GM12878 (cell line): ENCODE measurements around the gene MAPK13. TPM values are rescaled to one million over a fixed set of nuclear protein-coding genes. Genes with fewer than 3 reads are reported as not detected.

ENCODE experiments used
- ATAC-seq: fragments of 200-7000 bp; cut with Tn5 transposase; 3 replicates; pipeline ENCODE4 v1.9.1; 2020; ENCODE audit warnings: mild to moderate bottlenecking, moderate library complexity
- BruUV-seq: library from RNA; stranded (reverse); fragments of 400-500 nt; replicated peaks from 2 replicates; lab custom pipeline; 2021; lab: Mats Ljungman, UMichigan
- CTCF ChIA-PET: fragments of 300-600 bp; sonication (Branson Sonifier 250); formaldehyde crosslinking; extraction: SDS; loops from one replicate; lab custom pipeline; 2021; ENCODE audit warnings: inconsistent platforms; lab: Yijun Ruan, JAX
- POLR2A ChIA-PET: fragments of 350-600 bp; formaldehyde crosslinking; extraction: SDS; loops from one replicate; lab custom pipeline; 2021; ENCODE audit warnings: inconsistent platforms; lab: Charles Lee
- RAD21 ChIA-PET: fragments of 300-600 bp; sonication (Branson Sonifier 250); formaldehyde crosslinking; loops from one replicate; lab custom pipeline; 2023; ENCODE audit warnings: antibody characterized with exemption; ENCODE audit not compliant: unreplicated experiment; lab: Charles Lee
- SMC1A ChIA-PET: fragments of 300-600 bp; sonication (Branson Sonifier 250); formaldehyde crosslinking; loops from one replicate; lab custom pipeline; 2023; ENCODE audit not compliant: unreplicated experiment, uncharacterized antibody; lab: Charles Lee
- DNase-seq: peaks from one replicate; pipeline ENCODE4 v3.0.0-alpha.2; 2011; ENCODE audit warnings: low read depth, low spot score
- FAIRE-seq: peaks from 3 replicates; lab custom pipeline; 2011; peaks lifted over from hg19 to GRCh38; lab: Jason Lieb, UNC
- H2AFZ ChIP-seq: 2 replicates; pipeline ENCODE4 v1.6.0; 2011; ENCODE audit warnings: low read depth, low read length, control low read depth; ENCODE audit not compliant: control insufficient read depth
- H3K27ac ChIP-seq: 2 replicates; pipeline ENCODE4 v1.5.1; 2011; ENCODE audit warnings: control low read depth; ENCODE audit not compliant: control insufficient read depth, insufficient read depth
- H3K27me3 ChIP-seq, 2 experiments: replicated peaks in 1 of 2; 2 replicates each; pipeline versions ENCODE4 v1.6.0 to v1.6.1; 2011; ENCODE audit warnings: low read length in 1 of 2; ENCODE audit not compliant: control insufficient read depth in 2 of 2, insufficient read depth in 2 of 2
- H3K36me3 ChIP-seq, 2 experiments: 2 replicates each; pipeline ENCODE4 v1.5.1; 2011; ENCODE audit warnings: low read length in 1 of 2; ENCODE audit not compliant: control insufficient read depth in 2 of 2, insufficient read depth in 2 of 2
- H3K4me1 ChIP-seq: 2 replicates; pipeline ENCODE4 v1.6.1; 2011; ENCODE audit warnings: mild to moderate bottlenecking, low read length, moderate library complexity, mixed read lengths; ENCODE audit not compliant: control insufficient read depth, insufficient read depth
- H3K4me2 ChIP-seq: 2 replicates; pipeline ENCODE4 v1.6.0; 2011; ENCODE audit warnings: control low read depth; ENCODE audit not compliant: control insufficient read depth, insufficient read depth
- H3K4me3 ChIP-seq: fragments of 200-600 bp; sonication (generic); 2 replicates; pipeline ENCODE4 v1.5.1; 2016
- H3K79me2 ChIP-seq: 2 replicates; pipeline ENCODE4 v1.6.0; 2011; ENCODE audit warnings: low read length; ENCODE audit not compliant: control insufficient read depth, insufficient read depth
- H3K9ac ChIP-seq: 2 replicates; pipeline ENCODE4 v1.8.0; 2011; ENCODE audit warnings: low read length, control low read depth, mixed read lengths; ENCODE audit not compliant: control insufficient read depth, insufficient read depth
- H3K9me3 ChIP-seq: replicated peaks from 3 replicates; pipeline ENCODE4 v1.5.1; 2011; ENCODE audit warnings: mild to moderate bottlenecking, low read length; ENCODE audit not compliant: control insufficient read depth, insufficient read depth
- H4K20me1 ChIP-seq: 2 replicates; pipeline ENCODE4 v1.6.0; 2011; ENCODE audit not compliant: control insufficient read depth, insufficient read depth
- CEBPB ChIP-seq, 2 experiments: fragments of 150-350 bp in 1 of 2; IDR thresholded peaks; 2 replicates each; pipeline ENCODE4 v1.6.1; 2012 to 2014; ENCODE audit warnings: low read depth in 2 of 2, low read length in 2 of 2, borderline replicate concordance in 1 of 2, inconsistent platforms in 1 of 2
- CHD4 ChIP-seq: fragments of 200-600 bp; sonication (generic); IDR thresholded peaks from 2 replicates; pipeline ENCODE4 v1.6.1; 2016; ENCODE audit warnings: mild to moderate bottlenecking
- ETV6 ChIP-seq, 2 experiments: fragments of 450-650 bp in 1 of 2; IDR thresholded peaks in 1 of 2; conservative IDR thresholded peaks in 1 of 2; 2 replicates each; pipeline ENCODE4 v1.6.1; 2014; ENCODE audit warnings: antibody characterized with exemption in 1 of 2, borderline replicate concordance in 1 of 2, low read depth in 1 of 2, mild to moderate bottlenecking in 1 of 2, moderate library complexity in 1 of 2
- HDAC2 ChIP-seq: fragments of 200-600 bp; sonication (generic); IDR thresholded peaks from 2 replicates; pipeline ENCODE4 v1.6.1; 2017
- IKZF1 ChIP-seq: fragments of 450-650 bp; conservative IDR thresholded peaks from 2 replicates; pipeline ENCODE4 v1.6.1; 2017; ENCODE audit warnings: antibody characterized with exemption, mild to moderate bottlenecking
- MTA3 ChIP-seq: IDR thresholded peaks from 2 replicates; pipeline ENCODE4 v1.6.1; 2012; ENCODE audit warnings: low read length, inconsistent platforms, borderline replicate concordance
- NBN ChIP-seq: fragments of 450-650 bp; IDR thresholded peaks from 2 replicates; pipeline ENCODE4 v1.6.1; 2016
- NR2C2 ChIP-seq: IDR thresholded peaks from 2 replicates; pipeline ENCODE4 v1.6.1; 2011; ENCODE audit warnings: borderline replicate concordance, low read depth; ENCODE audit not compliant: control insufficient read depth, insufficient read length
- PBX3 ChIP-seq: IDR thresholded peaks from 2 replicates; pipeline ENCODE4 v1.6.1; 2011; ENCODE audit warnings: mild to moderate bottlenecking, low read depth, low read length, moderate library complexity; ENCODE audit not compliant: insufficient replicate concordance
- SMAD1 ChIP-seq: fragments of 450-650 bp; IDR thresholded peaks from 2 replicates; pipeline ENCODE4 v1.6.1; 2018; ENCODE audit warnings: mild to moderate bottlenecking, low read depth; ENCODE audit not compliant: partially characterized antibody
- STAT3 ChIP-seq: IDR thresholded peaks from 2 replicates; pipeline ENCODE4 v1.6.1; 2011; ENCODE audit warnings: low read depth, low read length, improper control_type of control experiment
- ZNF207 ChIP-seq: fragments of 450-650 bp; IDR thresholded peaks from 2 replicates; pipeline ENCODE4 v1.6.1; 2014; ENCODE audit warnings: antibody characterized with exemption, mild to moderate bottlenecking, borderline replicate concordance
- ZNF274 ChIP-seq: IDR thresholded peaks from one replicate; pipeline ENCODE4 v1.8.0; 2011; ENCODE audit not compliant: insufficient read length, insufficient read depth
- ZZZ3 ChIP-seq: IDR thresholded peaks from 2 replicates; pipeline ENCODE4 v1.6.1; 2011; ENCODE audit warnings: low read depth; ENCODE audit not compliant: control insufficient read depth, insufficient read length
- WGBS: methylation state at CpG from one replicate; pipeline ENCODE4 v1.1.6; 2016; ENCODE audit warnings: low lambda C conversion rate; ENCODE audit not compliant: insufficient replicate concordance, insufficient coverage; ENCODE audit errors: missing lambda C conversion rate; 5-methylcytosine and 5-hydroxymethylcytosine counted together
- in situ Hi-C: fragments of 300-500 bp; cut with MboI; formaldehyde crosslinking; loops from 9 replicates; pipeline ENCODE4 v1.14.3; 2018; ENCODE audit warnings: mixed read lengths
- intact Hi-C: fragments of 100-400 bp; cut with micrococcal nuclease; formaldehyde crosslinking; loops from one replicate; pipeline ENCODE4 v1.14.2; 2022; ENCODE audit not compliant: unreplicated experiment
- polyA plus RNA-seq, 11 experiments: library from polyadenylated mRNA; depleted of rRNA in 4 of 11; unstranded in 6 of 11; stranded (reverse) in 5 of 11; fragments of >200 nt; fragmentation: Nextera tagmentation in 4 of 11; fragmentation: Illumina TruSeq in 1 of 11; extraction: Ambion mirVana in 4 of 11; extraction: Trizol in 1 of 11; gene quantifications; 1 replicate in 1 of 11; 2 replicates in 10 of 11; pipeline versions ENCODE4 v1.2.1 to v1.2.3, GENCODE V29; 2011 to 2016; ENCODE audit warnings: inconsistent platforms in 2 of 11, missing spikeins in 2 of 11, low read depth in 1 of 11
- total RNA-seq, 4 experiments: library from RNA; depleted of rRNA in 3 of 4; stranded (reverse); fragments of >200 nt in 3 of 4; fragmentation: Illumina TruSeq in 1 of 4; extraction: Trizol in 1 of 4; gene quantifications; 2 replicates each; pipeline versions ENCODE4 v1.2.1 to v1.2.3, GENCODE V29; 2013 to 2021
- TF ChIP-seq, protein P1 (sequence below): fragments of 450-650 bp; IDR thresholded peaks from 2 replicates; pipeline ENCODE4 v1.6.1; 2017; ENCODE audit warnings: borderline replicate concordance

MAPK13 gene
- total and polyA plus RNA-seq, 10 of the 15 experiments (the other 5 are each of a cell fraction or from before 2014, with no cell fraction given): 1.8 to 48.0 (median 37.5) TPM

DNA sequence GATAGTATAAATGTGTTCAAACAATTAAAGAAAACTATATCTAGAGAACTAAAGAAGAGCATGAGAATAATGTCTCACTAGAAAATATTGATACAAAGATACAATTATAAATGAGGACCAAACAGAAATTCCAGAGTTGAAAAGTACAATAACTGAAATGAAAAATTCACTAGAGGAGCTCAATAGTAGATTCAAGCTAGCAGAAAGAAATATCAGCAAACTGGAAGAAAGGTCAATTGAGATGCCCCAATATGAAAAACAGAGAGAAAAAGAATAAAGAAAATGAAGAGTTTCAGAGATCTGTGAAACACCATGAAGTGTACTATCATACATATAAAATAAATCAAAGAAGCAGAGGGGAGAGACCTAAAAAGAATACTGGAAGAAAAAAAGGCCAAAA lies 48.2 kb downstream of the MAPK13 start:
- H3K9ac ChIP-seq: no peak overlapping the region
- no peaks in the 10 kb centered on the region for H3K79me2 ChIP-seq
- in situ Hi-C loops (no loop called here), intact Hi-C loops (no loop called here)
- RAD21 ChIA-PET: no interaction called here
- H3K36me3 ChIP-seq: no peaks in the 10 kb centered on the region
- H3K4me3 ChIP-seq: no peak overlapping the region
- no peak for ATAC-seq
- CTCF ChIA-PET: no interaction called here
- no peak overlapping the region for H2AFZ ChIP-seq
- peaks cover 3% of the 10 kb centered on the region; the same call in 1 of the 2 replicates for H3K4me1 ChIP-seq
- POLR2A ChIA-PET: no interaction called here
- TF ChIP-seq IKZF1 (no peak), NR2C2 (no peak), ZNF274 (no peak), MTA3 (no peak), NBN (no peak)
- TF ChIP-seq, protein P1, sequence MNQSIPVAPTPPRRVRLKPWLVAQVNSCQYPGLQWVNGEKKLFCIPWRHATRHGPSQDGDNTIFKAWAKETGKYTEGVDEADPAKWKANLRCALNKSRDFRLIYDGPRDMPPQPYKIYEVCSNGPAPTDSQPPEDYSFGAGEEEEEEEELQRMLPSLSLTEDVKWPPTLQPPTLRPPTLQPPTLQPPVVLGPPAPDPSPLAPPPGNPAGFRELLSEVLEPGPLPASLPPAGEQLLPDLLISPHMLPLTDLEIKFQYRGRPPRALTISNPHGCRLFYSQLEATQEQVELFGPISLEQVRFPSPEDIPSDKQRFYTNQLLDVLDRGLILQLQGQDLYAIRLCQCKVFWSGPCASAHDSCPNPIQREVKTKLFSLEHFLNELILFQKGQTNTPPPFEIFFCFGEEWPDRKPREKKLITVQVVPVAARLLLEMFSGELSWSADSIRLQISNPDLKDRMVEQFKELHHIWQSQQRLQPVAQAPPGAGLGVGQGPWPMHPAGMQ: no peak
- no peak overlapping the region for H3K4me2 ChIP-seq
- no peaks in the 10 kb centered on the region for H4K20me1 ChIP-seq
- SMC1A ChIA-PET: interaction anchor here (1.0 kb wide), 1 partner anchor 16 kb away, joined by 3 read pairs; no protein-coding TSS in a partner anchor
- H3K27ac ChIP-seq: no peak overlapping the region
- DNase-seq: no peak
- H3K27me3 ChIP-seq: no peaks in the 10 kb centered on the region
- no TSS peak for BruUV-seq
- FAIRE-seq: no peak
- H3K9me3 ChIP-seq: peaks cover 8% of the 10 kb centered on the region

GRCh38 chr6:36180126-36180525 lies 49.8 kb downstream of the MAPK13 start:
- RAD21 ChIA-PET: no interaction called here
- WGBS: 48% methylated on average over 1 of the region's 1 CpG
- POLR2A ChIA-PET: no interaction called here
- BruUV-seq: no TSS peak
- no peaks in the 10 kb centered on the region for H3K79me2 ChIP-seq
- FAIRE-seq (no peak), DNase-seq (no peak), ATAC-seq (no peak)
- no peaks in the 10 kb centered on the region for H3K36me3 ChIP-seq
- no peaks in the 10 kb centered on the region for H3K27me3 ChIP-seq
- H3K4me2 ChIP-seq: no peak overlapping the region
- SMC1A ChIA-PET: no interaction called here
- no peak overlapping the region for H3K9ac ChIP-seq
- no peak overlapping the region for H3K27ac ChIP-seq
- in situ Hi-C loops (no loop called here), intact Hi-C loops (no loop called here)
- H3K4me3 ChIP-seq: no peak overlapping the region
- H3K4me1 ChIP-seq: peaks cover 3% of the 10 kb centered on the region; the same call in 1 of the 2 replicates
- peaks cover 8% of the 10 kb centered on the region for H3K9me3 ChIP-seq
- no peak overlapping the region for H2AFZ ChIP-seq
- H4K20me1 ChIP-seq: no peaks in the 10 kb centered on the region
- CTCF ChIA-PET: no interaction called here
- no peak for TF ChIP-seq ZZZ3
- no peak for TF ChIP-seq SMAD1
- no peak for TF ChIP-seq PBX3
- TF ChIP-seq ETV6 (conservative IDR thresholded peaks at IDR 0.05 in 1 of 2, IDR thresholded peaks at IDR 0.05 in 1 of 2; ENCODE audit: borderline replicate concordance in 1 of 2, low read depth in 1 of 2): no peak
- no peak for TF ChIP-seq HDAC2
- no peak for TF ChIP-seq STAT3
- TF ChIP-seq CEBPB (IDR thresholded peaks at IDR 0.05; ENCODE audit: borderline replicate concordance in 1 of 2, low read depth in 2 of 2, low read length in 2 of 2): no peak
- TF ChIP-seq, protein P1: no peak
- TF ChIP-seq CHD4: no peak
- no peak for TF ChIP-seq ZNF207
